ENCODE measurements around the gene CLCN7.

GRCh38 chr16:1397779-1398178 is 77.0 kb downstream of the CLCN7 start:
- TF ChIP-seq, protein P1, sequence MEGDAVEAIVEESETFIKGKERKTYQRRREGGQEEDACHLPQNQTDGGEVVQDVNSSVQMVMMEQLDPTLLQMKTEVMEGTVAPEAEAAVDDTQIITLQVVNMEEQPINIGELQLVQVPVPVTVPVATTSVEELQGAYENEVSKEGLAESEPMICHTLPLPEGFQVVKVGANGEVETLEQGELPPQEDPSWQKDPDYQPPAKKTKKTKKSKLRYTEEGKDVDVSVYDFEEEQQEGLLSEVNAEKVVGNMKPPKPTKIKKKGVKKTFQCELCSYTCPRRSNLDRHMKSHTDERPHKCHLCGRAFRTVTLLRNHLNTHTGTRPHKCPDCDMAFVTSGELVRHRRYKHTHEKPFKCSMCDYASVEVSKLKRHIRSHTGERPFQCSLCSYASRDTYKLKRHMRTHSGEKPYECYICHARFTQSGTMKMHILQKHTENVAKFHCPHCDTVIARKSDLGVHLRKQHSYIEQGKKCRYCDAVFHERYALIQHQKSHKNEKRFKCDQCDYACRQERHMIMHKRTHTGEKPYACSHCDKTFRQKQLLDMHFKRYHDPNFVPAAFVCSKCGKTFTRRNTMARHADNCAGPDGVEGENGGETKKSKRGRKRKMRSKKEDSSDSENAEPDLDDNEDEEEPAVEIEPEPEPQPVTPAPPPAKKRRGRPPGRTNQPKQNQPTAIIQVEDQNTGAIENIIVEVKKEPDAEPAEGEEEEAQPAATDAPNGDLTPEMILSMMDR (conservative IDR thresholded peaks at IDR 0.05): no peak
- TF ChIP-seq EZH2 (IDR thresholded peaks at IDR 0.05; ENCODE audit: low read depth): no peak

All from PC-9 (cell line).